Skin of body (tissue), 2 donors: ENCODE data around the gene TAX1BP3. TPM values are rescaled to one million over a fixed set of nuclear protein-coding genes. Genes with fewer than 3 reads are reported as not detected.

Experiments
- DNase-seq: peaks from one replicate; lab custom pipeline; 2025; lab: John Stamatoyannopoulos, UW
- total RNA-seq: library from RNA; depleted of rRNA; stranded (reverse); fragments of >200 nt; gene quantifications from one replicate; pipeline ENCODE4 v1.2.3, GENCODE V29; 2014

The TAX1BP3 gene
- total RNA-seq, 1 donor from 2014 or later = 42.7 TPM

DNA sequence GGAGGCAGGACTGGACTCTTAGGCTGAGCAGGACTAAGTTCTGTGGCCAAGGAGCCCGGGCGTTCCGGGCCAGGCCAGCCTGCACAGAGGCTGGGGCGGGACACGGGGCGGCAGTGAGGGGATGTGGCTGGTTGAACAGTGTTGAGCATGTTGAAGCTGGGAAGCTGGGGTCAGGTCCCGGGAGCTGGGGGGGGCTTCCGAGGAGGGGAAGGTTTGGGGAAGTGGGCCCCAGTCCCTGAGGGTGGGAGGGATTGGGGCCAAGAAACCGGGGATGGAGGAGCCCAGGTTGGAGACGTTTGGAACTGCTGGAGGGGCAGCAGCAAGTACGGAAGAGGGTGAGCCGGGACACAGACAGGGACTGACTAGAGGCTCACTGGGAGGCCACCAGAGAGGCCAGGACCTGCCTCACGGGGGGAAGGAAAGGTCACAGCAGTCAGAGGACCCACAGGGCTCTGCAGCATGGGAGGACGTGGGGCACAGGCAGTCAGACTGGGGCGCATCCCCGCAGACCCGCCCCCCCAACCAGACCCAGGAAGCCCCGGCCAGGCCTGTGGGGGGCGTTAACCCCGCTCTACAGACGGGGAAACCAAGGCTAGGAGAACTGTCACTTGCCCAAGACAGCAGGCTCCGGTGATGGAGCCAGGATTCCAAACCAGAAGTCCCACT is 9.5 kb downstream of the TAX1BP3 start:
- DNase-seq = no peak

DNA sequence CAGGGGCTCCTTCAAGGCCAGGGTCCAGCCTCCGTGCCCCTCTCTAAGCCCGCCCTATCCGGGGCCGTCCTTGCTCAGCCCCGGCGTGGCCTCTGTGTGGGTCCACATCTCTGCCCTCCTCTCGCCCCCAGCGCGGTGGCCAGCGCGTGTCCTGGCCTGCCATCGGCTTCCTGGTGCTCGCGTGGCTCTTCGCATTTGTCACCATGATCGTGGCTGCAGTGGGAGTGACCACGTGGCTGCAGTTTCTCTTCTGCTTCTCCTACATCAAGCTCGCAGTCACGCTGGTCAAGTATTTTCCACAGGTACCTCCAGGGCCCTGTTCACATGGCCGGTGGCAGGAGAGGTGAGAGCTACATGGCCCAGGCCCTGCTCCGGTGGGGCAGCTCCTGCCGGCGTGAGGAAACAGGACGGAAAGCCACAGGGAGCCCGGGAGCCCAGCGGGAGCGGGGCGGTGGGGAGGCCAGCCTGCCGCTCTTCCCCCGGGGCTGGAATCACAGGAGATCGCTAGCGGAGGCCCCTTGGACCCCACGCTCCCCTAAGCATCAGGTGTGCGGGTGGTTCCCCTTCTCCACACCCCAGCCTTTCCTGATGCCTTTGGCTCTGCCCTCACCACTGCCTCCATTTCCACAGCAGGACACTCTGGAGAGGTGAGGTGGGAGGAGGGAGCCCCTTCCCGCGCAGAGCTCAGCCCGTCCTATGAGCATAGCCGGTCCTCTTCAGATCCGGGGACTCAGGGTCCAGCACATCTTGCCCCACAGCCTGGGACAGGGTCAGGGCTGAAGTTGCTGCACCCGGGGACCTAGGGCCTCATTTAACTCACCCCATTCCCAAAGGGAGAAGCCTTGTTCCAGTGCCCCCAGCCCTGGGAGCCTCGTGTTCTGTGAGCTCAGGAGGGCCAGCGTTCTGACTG is 10.2 kb downstream of the TAX1BP3 start:
- DNase-seq = no peak

DNA sequence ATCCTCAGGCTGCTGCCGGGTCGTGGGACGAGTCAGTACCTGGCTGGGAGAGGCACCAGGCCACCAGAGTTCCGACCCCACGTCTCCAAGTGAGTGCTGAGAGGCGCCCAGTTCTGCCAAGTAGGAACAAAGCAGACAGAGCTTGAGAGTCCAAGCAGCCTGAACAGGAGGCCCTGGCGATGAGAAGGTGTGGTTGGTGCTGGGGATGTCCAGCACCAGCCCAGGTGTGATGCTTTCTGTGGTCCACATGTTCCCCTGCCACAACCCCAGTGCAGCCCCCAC is 10.8 kb downstream of the TAX1BP3 start:
- no peak for DNase-seq

DNA sequence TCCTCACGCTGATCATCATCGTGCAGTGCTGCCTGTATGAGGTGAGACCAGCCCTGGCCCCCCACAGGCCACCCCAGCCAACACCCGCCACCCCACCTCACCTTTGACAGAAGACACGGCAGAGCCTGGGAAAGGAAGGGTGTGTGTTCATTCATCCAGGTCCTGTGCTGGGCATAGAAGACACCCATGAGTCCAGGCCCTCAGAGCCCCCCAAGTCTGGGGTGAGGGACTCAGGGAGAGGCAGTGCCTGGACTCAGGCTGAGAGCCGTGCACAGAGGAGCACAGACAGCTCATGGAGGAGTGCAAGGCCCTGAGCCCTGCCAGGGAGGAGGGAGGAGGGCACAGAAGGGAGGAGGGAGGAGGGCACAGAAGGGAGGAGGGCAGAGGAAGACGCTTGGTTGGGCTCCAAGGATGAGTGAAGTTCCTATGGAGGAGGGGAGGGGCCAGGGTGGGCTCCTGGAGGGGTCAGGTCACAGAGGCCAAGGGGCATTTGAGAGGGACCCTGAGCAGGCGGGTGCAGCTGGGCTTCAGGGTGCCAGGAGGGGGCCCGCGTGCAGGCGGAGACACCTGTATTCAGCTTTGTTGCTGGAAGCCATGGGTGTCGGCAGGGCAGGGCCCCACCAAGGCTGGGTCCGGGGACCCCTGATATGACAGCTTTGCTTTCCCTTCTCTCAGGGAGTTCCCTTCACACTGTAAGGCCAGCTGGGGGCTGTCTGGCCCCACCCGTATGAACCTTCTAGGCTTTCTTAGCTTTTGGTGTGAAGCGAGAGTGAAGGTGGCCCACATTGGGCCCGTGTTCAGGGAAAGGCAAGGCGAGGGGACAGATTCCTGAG is 11.4 kb downstream of the TAX1BP3 start:
- DNase-seq = no peak

DNA sequence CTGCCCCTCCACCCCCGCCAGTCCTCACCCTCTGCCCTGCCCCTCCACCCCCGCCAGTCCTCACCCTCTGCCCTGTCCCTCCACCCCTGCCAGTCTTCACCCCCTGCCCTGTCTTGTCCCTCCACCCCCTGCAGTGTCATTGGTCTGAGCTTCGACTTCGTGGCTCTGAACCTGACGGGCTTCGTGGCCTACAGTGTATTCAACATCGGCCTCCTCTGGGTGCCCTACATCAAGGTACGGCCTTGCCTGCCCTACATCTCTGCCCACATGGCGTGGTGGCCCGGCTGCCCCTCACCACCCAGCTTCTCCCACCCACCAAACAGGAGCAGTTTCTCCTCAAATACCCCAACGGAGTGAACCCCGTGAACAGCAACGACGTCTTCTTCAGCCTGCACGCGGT is 12.0 kb downstream of the TAX1BP3 start:
- no peak for DNase-seq

DNA sequence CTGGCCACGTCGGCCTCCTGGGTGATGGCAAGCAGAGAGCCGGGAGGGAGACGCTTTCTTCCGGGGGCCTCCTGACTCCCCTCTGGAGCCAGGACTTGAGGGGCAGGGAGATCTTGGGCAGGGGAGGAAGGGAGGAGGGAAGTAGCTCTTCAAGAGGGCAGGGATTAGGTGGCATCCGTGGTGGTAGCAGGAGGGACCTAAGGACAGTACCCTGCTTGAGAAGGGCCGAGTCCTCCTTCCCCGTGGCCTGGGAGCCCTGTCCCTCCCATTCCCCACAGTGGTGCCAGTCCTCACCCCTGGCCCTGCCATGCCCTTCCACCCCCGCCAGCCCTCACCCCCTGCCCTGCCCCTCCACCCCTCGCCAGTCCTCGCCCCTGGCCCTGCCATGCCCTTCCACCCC is 12.6 kb downstream of the TAX1BP3 start:
- no peak for DNase-seq

DNA sequence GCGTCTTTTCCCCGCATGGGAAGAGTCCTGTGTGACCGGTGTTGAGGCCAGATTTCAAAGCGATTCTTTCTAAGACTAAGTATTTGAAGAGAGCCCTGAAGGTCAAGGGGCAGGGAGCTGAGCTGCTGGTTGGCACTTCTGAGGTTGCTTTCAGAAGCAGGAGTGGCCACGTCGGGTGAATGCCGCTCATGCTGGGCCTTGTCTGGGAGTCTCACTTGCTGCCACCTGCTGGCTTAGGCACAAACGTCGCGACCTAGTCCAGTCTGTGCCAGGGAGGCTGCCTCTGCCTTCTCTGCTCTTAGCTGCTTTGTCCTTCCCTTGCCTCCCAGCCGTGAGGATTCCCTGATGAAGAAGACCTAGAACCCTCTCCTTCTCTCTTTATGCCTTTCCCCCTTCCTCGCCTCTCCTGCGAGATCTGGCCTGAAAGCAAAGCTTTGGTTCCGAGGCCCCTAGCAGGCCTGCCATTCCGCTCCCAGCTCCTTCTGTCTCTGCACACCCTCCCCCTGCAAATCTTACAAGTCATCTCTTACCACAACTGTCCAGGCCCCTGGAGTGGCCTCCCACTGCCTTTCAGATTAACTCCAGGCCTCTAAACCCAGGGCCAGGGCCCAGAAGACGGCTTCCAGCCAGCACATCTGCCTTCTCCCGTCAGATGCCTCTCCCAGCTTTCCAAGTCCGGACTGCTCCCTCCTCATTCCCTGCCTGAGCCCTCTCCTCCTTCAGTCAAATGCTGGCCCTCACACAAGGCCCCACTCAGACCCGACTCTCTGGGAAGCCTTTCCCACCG is 20.4 kb downstream of the TAX1BP3 start:
- DNase-seq = no peak

DNA sequence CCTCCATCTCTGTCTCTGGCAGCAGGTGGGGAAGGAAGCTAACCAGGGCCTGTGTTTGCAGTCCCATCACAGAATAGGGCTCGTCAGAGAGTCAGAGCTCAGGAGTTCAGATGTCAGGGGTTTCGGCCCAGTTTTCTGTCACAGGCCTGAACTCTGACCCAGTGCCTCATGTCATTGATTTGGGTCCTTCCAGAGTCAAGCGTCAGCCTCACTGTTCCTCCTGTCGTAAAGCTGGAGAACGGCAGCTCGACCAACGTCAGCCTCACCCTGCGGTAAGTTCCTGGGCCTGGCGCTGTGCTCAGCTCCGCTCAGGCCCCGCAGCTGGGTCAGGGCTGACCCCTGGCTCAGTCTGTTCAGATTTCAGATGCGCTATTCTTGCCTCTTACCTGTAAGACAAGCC is 21.1 kb downstream of the TAX1BP3 start:
- no peak for DNase-seq

DNA sequence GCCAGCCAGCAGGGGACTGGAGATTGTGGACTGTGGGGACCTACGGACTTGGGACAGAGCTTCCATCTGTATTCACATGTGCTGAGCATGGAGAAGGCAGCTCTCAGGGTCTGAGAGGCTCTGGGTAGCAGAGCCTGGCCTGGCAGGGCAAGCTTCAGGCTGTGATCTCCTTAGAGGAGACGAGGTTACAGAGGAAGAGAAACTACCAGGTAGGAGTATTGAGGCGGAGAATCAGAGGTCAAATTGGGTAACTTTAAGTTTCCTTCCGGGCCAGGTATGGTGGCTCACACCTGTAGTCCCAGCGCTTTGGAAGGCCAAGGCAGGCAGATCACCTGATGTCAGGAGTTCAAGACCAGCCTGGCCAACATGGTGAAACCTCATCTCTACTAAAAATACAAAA is 23.1 kb downstream of the TAX1BP3 start:
- no peak for DNase-seq

DNA sequence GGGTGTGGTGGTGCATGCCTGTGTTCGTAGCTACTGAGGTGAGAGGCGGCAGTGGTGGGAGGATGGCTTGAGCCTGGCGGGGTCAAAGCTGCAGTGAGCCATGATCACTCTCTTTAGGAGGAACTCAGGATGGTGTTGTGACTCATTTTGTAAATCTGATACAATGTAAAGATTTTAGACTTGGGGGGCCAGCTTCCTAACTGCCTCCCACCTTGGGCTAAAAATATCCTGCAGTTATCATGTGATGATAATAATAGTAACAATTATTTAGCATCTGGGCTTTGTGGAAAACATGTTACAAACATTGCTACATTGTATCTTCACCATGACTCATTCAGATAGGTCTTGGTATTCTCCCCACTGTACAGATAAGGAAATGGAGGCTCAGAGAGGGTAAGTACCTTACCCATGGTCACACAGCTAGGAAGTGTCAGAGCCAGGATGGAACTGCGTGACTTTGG is 24.5 kb downstream of the TAX1BP3 start:
- DNase-seq = no peak

DNA sequence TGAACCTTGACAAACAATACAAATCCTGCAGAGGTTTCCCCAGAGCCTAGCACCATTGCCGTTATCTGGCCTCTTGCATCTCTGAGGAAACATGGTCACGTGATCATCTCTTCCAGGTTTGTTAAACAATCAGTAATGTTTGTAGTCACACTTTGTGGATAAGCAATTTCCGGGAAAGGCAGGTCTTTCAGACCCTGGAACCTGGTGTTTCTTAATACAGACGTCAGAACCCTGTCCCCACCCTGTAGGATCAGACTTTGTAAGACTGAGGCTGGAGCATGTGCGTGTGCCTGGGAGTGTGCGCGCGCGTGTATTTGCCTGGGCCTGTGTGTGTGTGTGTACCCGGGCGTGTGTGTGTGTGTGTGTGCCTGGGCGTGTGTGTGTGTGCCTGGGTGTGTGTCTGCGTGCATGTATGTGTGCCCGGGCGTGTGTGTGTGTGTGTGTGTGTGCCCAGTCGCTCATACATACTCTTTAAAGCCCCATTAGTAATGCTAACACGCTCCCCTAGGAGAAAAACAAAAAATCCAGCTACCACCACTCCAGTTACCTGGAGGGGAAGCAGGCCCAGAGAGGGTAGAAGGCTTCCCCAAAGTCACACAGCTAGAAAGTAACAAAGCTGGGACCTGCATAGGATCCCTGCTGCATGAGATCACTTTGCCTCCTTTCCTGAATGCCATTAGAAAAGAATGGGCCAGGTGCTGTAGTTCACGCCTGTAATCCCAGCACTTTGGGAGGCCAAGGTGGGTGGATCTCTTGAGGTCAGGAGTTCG is 26.5 kb downstream of the TAX1BP3 start:
- no peak for DNase-seq

DNA sequence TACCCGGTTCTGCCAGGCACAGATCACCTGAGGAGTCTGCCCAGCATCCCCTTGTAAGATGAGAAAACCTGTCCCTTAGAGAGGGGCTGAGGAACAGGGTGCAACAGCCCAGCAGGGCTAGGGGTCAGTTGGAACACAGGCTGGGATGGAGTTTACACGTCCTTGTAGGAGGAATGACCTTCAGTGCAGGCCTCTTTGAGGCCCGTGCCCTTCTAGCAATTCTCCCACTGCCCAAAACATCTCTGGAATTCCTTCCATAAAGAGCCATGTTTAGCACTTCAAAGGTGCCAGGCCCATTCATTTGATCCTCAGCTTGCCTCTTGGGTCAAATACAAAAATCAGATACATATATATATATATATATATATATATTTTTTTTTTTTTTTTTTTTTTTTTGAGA is 27.4 kb downstream of the TAX1BP3 start:
- DNase-seq = no peak

DNA sequence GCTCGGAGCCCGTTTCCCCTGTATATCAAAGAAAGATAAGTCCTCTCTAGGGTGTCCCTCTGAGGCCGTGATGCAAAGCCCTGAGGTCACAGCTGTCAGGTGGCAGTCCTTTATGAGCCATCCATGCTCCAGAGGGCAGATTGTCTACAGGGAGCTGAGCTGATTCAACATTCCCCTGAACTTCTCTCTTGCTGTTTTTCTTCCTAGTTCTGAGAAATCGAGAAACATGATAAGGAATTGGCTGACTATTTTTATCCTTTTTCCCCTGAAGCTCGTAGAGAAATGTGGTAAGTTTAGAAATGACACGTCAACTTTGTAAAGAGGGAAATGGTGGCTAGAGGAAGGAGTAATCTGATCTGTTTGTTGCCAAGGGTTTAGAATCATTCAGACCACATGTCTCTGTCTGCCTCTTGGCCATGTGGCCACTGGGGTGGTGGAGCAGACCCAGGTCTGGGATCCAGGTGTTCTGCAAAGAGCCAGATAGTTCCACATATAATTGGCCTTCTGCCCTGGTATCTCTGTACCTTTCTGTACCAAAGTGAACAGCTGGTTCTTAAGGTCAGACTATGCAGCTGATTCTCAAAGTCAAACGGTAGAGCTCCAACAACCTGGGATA is 28.3 kb downstream of the TAX1BP3 start:
- DNase-seq = no peak

DNA sequence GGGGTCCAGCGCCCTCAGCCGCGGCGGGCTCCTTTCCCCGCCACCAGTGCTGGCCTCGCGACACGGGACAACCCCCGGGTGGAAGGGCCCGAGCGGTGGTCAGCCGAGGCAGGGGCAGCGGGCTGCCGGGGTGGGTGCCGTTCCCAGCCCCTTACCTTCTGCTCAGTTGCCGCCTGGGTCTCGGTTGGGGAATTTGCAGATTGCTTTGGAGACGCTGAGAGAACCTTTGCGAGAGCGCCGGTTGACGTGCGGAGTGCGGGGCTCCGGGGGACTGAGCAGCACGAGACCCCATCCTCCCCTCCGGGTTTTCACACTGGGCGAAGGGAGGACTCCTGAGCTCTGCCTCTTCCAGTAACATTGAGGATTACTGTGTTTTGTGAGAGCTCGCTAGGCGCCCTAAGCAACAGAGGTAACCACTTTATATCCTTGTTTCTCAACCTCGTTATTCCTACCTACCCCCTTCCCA is 31.4 kb downstream of the TAX1BP3 start:
- DNase-seq = no peak

DNA sequence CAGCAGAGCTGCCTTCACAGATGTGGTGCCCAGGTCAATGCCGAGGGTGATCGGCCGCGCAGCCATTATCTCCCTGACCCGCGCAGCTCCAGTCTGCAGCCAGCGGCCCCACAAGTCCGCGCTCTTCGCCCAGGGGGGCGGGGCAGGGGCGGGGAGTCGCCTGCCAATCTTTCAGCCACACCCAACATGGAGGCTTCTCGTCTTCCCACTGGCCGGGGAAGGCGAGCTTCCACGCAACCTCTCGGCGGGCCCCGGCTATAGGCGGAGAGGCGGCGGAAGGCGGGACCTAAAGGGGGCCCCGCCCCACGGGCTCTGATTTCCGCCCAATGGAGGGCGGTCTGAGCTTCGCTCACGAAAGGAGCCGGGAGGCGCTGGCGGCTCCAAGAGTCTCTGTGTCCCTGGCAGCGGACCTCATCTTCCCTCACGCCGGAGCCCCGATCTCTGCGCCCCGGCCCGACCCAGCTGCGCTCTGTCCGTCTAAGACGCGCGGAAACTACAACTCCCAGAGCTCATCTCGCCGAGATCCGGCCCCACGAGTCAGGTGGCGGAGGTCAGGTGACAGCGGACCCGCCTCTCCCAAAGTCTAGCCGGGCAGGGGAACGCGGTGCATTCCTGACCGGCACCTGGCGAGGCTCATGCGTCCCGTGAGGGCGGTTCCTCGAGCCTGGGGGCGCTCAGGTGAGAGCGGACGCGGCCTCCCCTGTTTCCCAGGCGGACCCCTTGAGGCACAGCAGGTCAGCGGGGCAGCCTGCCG is 32.0 kb downstream of the TAX1BP3 start, which contains the start of the genes CTNS and SHPK:
Gene CTNS, plus strand, starts transcription at position 607 of the 754 bp plus-strand sequence. CDS start 3,447 bp downstream, outside the sequence.
Gene SHPK, minus strand, starts transcription at position 97 of the 754 bp plus-strand sequence. Its CDS starts 31 bp downstream, at position 66.
- peak; percentile 95 for DNase-seq

DNA sequence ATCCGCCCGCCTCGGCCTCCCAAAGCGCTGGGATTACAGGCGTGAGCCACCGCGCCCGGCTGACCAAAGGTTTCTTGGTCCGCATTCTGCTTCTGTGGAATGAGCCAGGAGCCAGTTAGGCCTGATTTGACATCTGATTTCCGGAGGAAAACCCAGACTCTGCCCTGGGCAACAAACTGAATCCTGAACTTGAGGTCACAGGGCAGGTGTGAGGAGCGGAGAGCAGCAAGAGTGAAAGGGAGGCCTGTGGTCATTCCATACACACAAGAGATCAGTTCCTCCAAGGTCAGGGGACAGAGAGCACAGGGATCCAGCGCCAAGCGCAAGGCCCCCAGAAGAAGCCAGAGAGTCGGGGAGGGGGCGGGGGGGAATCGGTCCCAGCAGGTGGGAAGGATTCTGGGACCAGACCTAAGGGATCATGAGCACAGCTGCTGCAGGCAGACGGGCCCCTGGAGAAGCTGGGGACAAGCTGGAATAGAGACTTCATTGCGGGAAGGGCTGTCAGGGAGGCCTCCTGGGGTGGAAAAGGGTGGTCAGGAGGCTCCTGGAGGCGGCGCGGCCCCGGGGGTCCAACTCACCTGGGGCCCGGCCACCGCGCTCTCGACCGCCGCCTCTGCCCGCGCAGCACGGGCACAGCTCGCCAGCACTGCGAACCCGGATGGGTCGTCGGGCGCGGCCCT is 32.8 kb downstream of the TAX1BP3 start:
- no peak for DNase-seq

DNA sequence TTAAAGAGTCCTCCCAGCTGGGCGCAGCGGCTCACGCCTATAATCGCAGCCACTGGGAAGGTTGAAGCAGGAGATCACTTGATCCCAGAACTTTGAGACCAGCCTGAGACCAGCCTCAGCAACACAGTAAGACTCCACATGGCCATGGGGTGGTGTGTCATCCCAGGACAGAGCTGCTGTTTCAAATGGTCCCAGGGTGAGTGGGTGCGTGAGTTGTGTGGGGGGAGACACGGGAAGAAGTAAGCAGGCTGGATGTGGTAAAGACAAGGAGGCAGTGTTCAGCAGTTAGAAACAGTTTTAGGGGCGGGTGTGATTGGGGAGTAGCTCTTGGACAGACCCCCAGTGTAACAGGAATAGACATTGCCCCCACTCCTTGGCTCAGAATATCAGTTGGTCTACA is 36.1 kb downstream of the TAX1BP3 start:
- DNase-seq = no peak

DNA sequence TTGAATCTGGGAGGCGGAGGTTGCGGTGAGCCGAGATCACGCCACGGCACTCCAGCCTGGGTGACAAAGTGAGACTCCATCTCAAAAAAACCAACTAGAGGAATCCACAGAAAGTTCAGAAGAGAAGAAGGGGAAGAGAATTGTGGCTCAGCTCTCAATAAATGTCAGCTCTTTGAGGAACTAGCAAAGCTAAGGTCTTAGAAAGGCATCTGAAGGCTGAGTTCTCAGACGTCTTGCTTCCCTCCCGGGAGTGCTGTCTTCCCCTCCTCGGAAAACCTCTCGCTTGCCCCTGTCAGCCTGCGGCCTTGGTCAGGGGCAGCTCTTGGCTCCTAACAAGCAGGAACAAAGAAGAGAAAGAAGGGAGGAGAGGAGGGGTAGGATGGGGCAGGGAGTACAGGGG is 37.6 kb downstream of the TAX1BP3 start:
- no peak for DNase-seq
